Astrocyte (in vitro differentiated cells and primary cell): ENCODE results near the gene LETMD1.

Source experiments
- EZH2 ChIP-seq: IDR thresholded peaks from 2 replicates; pipeline ENCODE4 v1.6.1; 2012; ENCODE audit warnings: mild to moderate bottlenecking, low read length, inconsistent platforms; ENCODE audit not compliant: insufficient read depth
- TF ChIP-seq, protein P1 (sequence below): IDR thresholded peaks from 2 replicates; pipeline ENCODE4 v1.5.1; 2011; ENCODE audit warnings: low read depth, mild to moderate bottlenecking, inconsistent platforms, low read length, moderate library complexity; ENCODE audit not compliant: insufficient read depth

DNA sequence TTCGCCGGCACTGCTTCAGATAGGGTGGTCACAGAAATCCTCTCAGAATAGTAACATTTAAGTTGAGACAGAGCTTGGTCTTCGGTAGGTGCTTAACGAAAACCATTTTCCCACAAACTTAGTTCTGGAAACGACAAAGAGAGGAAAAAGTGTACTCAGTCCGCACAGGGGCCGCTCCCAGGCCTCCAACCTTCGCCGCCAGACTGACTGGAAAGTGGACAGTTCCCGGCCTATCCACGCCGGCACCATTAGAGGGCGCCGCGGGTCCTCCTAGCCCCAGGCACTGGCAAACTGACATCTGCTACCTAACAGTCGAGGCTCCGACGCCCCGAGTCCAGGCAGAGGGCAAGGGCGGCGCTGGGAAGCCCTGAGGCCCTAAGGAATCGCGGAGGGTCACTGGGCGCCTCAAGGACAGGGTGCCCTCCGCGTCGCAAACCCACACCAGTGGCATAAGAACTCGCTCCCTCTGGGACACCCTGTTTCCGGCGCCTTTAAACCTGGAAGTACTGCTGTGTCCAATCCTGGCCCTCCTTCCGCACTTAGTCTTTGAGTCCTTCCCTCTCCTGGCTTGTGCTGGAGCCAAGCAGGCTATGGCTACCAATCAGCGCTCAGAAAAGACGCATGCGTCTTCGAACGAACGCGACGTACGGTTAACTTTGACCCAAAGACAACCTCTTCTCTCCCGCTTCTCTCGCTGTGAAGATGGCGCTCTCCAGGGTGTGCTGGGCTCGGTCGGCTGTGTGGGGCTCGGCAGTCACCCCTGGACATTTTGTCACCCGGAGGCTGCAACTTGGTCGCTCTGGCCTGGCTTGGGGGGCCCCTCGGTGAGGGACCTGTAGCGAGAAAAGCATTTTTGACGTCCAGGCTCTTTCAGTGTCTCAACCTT, at the start of gene LETMD1:
- TF ChIP-seq, protein P1, sequence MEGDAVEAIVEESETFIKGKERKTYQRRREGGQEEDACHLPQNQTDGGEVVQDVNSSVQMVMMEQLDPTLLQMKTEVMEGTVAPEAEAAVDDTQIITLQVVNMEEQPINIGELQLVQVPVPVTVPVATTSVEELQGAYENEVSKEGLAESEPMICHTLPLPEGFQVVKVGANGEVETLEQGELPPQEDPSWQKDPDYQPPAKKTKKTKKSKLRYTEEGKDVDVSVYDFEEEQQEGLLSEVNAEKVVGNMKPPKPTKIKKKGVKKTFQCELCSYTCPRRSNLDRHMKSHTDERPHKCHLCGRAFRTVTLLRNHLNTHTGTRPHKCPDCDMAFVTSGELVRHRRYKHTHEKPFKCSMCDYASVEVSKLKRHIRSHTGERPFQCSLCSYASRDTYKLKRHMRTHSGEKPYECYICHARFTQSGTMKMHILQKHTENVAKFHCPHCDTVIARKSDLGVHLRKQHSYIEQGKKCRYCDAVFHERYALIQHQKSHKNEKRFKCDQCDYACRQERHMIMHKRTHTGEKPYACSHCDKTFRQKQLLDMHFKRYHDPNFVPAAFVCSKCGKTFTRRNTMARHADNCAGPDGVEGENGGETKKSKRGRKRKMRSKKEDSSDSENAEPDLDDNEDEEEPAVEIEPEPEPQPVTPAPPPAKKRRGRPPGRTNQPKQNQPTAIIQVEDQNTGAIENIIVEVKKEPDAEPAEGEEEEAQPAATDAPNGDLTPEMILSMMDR = peak; percentile 74
- TF ChIP-seq EZH2 = no peak
